ENCODE measurements around the gene NBL1.

GRCh38 chr1:19680644-19681043, 36.5 kb downstream of the NBL1 start:
- TF ChIP-seq, protein P1, sequence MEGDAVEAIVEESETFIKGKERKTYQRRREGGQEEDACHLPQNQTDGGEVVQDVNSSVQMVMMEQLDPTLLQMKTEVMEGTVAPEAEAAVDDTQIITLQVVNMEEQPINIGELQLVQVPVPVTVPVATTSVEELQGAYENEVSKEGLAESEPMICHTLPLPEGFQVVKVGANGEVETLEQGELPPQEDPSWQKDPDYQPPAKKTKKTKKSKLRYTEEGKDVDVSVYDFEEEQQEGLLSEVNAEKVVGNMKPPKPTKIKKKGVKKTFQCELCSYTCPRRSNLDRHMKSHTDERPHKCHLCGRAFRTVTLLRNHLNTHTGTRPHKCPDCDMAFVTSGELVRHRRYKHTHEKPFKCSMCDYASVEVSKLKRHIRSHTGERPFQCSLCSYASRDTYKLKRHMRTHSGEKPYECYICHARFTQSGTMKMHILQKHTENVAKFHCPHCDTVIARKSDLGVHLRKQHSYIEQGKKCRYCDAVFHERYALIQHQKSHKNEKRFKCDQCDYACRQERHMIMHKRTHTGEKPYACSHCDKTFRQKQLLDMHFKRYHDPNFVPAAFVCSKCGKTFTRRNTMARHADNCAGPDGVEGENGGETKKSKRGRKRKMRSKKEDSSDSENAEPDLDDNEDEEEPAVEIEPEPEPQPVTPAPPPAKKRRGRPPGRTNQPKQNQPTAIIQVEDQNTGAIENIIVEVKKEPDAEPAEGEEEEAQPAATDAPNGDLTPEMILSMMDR (IDR thresholded peaks at IDR 0.05; ENCODE audit: low read length): no peak
- no peak for TF ChIP-seq EZH2 (optimal IDR thresholded peaks at IDR 0.05; ENCODE audit: low read depth, low read length)
